Measurements from ENCODE around the gene PNMA6E.
A peak's percentile ranks its signal among the peaks of the same experiment; 100 is the strongest.
"Not testable (repeated sequence)": the region's sequence is repeated elsewhere in the genome, so short reads cannot be mapped to it uniquely, and the experiment has no call there.

The PNMA6E gene

GRCh38 chrX:153394612-153395011, 6.5 kb downstream of the PNMA6E start:
- Mint-ChIP-seq H3K4me1 (ENCODE audit: low read depth) (peaks cover 18% of the 10 kb centered on the region), H3K27me3 (ENCODE audit: low read depth) (no peaks in the 10 kb centered on the region), H3K27ac (peak overlapping the region; percentile 26), H3K4me3 (no peak overlapping the region), H3K9me3 (no peaks in the 10 kb centered on the region), H3K36me3 (ENCODE audit: low read depth) (no peaks in the 10 kb centered on the region)
- no peak for DNase-seq (ENCODE audit: low spot score)

GRCh38 chrX:153392642-153393321, 8.4 kb downstream of the PNMA6E start:
- Mint-ChIP-seq H3K36me3 (ENCODE audit: low read depth) (no peaks in the 10 kb centered on the region), H3K4me3 (no peak overlapping the region), H3K4me1 (ENCODE audit: low read depth) (peaks cover 18% of the 10 kb centered on the region), H3K27me3 (ENCODE audit: low read depth) (no peaks in the 10 kb centered on the region), H3K27ac (no peak overlapping the region), H3K9me3 (no peaks in the 10 kb centered on the region)
- no peak for DNase-seq (ENCODE audit: low spot score)

- not testable (repeated sequence) for H3K4me1 Mint-ChIP-seq (ENCODE audit: low read depth); H3K9me3 Mint-ChIP-seq; DNase-seq (ENCODE audit: low spot score); H3K27me3 Mint-ChIP-seq (ENCODE audit: low read depth); H3K27ac Mint-ChIP-seq; H3K36me3 Mint-ChIP-seq (ENCODE audit: low read depth); H3K4me3 Mint-ChIP-seq
These were observed 11.7 kb downstream of the PNMA6E start for GRCh38 chrX:153389460-153389768.

DNA sequence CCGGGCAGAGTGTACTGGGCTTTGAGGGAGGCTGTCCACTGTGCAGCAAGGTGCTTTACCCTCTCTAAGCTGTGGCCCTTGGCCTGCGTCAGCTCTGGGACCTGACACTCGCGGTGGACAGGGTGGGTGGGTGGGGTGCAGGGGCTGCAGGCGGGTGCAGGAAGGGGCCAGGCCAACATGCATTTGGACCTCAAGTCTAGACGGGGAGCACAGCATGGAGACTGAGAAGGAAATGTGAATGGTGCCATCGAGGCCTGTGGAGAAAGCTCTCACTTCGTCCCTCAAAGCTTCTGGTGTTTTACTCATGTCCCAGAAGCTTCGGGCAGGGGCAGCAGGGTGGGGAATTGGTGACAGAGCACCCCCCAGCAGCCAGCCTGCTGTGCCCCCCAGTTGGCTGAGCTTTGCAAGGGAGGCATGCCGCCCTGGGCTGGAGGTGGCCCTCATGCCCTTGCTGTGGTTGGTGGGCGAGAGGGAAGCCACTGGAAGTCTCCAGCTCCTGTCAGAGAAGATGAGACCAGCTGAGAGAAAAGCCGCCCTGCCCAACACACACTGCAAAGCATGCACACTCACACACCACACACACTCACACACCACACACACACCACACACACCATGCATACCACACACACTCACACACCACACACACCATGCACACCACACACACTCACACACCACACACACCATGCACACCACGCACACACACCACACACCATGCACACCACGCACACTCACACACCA, 12.3 kb downstream of the PNMA6E start:
- H3K4me3 Mint-ChIP-seq: no peak overlapping the region
- H3K4me1 Mint-ChIP-seq (ENCODE audit: low read depth): peaks cover 1% of the 10 kb centered on the region
- no peak for DNase-seq (ENCODE audit: low spot score)
- H3K36me3 Mint-ChIP-seq (ENCODE audit: low read depth): no peaks in the 10 kb centered on the region
- no peak overlapping the region for H3K27ac Mint-ChIP-seq
- no peaks in the 10 kb centered on the region for H3K9me3 Mint-ChIP-seq
- peaks cover 3% of the 10 kb centered on the region for H3K27me3 Mint-ChIP-seq (ENCODE audit: low read depth)

DNA sequence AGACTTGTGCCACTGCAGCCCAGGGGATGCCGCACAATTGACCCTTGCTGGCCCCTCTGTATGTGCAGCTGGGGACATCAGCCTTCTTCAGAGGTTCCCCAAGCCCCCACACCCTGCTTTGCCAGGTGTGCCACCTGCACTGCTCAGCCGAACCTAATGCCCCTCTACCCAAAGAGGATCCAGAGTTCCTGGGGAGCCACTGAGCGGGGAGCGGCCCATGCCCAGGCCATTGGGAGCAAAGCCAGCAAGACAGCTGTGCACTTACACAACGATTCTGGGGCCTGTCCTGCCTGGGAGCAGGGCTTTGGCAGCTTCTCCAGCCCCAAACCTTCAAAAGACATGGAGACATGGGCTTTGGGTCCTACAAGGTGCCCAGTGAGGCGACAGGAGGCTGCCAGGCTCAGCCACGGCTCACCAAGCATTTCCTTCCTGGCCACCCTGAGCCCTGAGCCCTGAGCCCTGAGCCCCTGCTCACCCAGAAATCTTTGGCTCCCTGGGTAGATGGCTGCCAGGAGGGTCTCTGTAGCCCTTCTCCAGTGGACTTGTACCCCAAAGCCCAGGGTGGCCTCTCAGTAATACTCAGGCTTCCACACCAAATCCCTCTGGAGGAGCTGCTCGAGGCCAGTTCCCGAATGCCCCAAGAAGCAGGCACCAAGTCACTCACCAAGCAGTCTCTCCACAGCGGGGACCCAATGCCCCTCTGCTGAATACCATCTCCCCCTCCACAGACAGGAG, 13.0 kb downstream of the PNMA6E start:
- no peaks in the 10 kb centered on the region for H3K4me1 Mint-ChIP-seq (ENCODE audit: low read depth)
- no peaks in the 10 kb centered on the region for H3K36me3 Mint-ChIP-seq (ENCODE audit: low read depth)
- H3K9me3 Mint-ChIP-seq: no peaks in the 10 kb centered on the region
- DNase-seq (ENCODE audit: low spot score): no peak
- no peak overlapping the region for H3K4me3 Mint-ChIP-seq
- peaks cover 3% of the 10 kb centered on the region for H3K27me3 Mint-ChIP-seq (ENCODE audit: low read depth)
- H3K27ac Mint-ChIP-seq: no peak overlapping the region

GRCh38 chrX:153387345-153387744, 13.8 kb downstream of the PNMA6E start:
- Mint-ChIP-seq H3K36me3 (ENCODE audit: low read depth) (no peaks in the 10 kb centered on the region), H3K9me3 (no peaks in the 10 kb centered on the region)

DNA sequence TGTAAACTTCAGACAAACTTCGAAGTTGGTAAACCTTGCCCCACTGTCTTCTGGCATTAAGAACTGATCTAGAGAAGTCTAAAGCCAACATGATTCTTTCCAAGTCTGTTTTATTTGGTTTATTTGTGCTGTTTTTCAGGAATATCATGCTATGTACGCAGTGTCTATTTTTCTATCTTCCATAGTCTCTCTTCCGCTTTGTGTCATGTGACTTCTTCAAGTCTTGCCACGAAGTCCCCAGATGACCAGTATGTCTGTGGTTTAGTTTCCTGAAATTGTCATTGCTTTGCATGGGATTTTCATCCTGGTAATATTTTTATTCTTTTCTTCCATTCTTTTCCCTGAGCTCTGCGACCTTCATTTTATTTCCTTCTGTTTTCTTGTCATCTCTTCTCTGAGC, 15.1 kb downstream of the PNMA6E start:
- H3K4me3 Mint-ChIP-seq: no peak overlapping the region
- no peaks in the 10 kb centered on the region for H3K4me1 Mint-ChIP-seq (ENCODE audit: low read depth)
- no peaks in the 10 kb centered on the region for H3K36me3 Mint-ChIP-seq (ENCODE audit: low read depth)
- no peak overlapping the region for H3K27ac Mint-ChIP-seq
- no peak for DNase-seq (ENCODE audit: low spot score)
- H3K9me3 Mint-ChIP-seq: no peaks in the 10 kb centered on the region
- peaks cover 3% of the 10 kb centered on the region for H3K27me3 Mint-ChIP-seq (ENCODE audit: low read depth)

More at GRCh38 chrX:153387345-153387744, 13.8 kb downstream of the PNMA6E start:
- peaks cover 3% of the 10 kb centered on the region for H3K27me3 Mint-ChIP-seq (ENCODE audit: low read depth)
- H3K4me1 Mint-ChIP-seq (ENCODE audit: low read depth): no peaks in the 10 kb centered on the region
- DNase-seq (ENCODE audit: low spot score): no peak
- H3K4me3 Mint-ChIP-seq: no peak overlapping the region
- no peak overlapping the region for H3K27ac Mint-ChIP-seq

DNA sequence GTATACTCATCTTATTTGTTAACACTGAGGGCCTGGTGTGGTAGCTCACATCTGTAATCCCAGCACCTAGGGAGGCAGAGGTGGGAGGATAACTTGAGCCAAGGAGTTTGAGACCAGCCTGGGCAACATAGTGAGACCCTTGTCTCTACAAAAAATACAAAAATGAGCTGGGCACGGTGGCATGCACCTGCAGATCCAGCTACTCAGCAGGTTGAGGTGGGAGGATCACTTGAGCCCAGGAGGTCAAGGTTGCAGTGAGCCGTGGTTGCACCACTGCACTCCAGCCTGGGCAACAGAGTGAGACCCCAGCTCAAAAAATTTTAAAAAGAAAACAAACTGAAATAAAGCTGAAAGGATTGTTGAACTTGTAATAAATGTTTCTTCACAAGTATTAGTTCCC, 16.2 kb downstream of the PNMA6E start:
- H3K4me3 Mint-ChIP-seq; H3K36me3 Mint-ChIP-seq (ENCODE audit: low read depth); H3K27me3 Mint-ChIP-seq (ENCODE audit: low read depth); DNase-seq (ENCODE audit: low spot score); H3K4me1 Mint-ChIP-seq (ENCODE audit: low read depth); H3K27ac Mint-ChIP-seq; H3K9me3 Mint-ChIP-seq: not testable (repeated sequence)

GRCh38 chrX:153384390-153384789, 16.8 kb downstream of the PNMA6E start:
- no peak for DNase-seq (ENCODE audit: low spot score)
- Mint-ChIP-seq H3K27me3 (ENCODE audit: low read depth) (peaks cover 3% of the 10 kb centered on the region), H3K4me1 (ENCODE audit: low read depth) (no peaks in the 10 kb centered on the region), H3K36me3 (ENCODE audit: low read depth) (no peaks in the 10 kb centered on the region), H3K4me3 (no peak overlapping the region), H3K27ac (no peak overlapping the region), H3K9me3 (no peaks in the 10 kb centered on the region)

DNA sequence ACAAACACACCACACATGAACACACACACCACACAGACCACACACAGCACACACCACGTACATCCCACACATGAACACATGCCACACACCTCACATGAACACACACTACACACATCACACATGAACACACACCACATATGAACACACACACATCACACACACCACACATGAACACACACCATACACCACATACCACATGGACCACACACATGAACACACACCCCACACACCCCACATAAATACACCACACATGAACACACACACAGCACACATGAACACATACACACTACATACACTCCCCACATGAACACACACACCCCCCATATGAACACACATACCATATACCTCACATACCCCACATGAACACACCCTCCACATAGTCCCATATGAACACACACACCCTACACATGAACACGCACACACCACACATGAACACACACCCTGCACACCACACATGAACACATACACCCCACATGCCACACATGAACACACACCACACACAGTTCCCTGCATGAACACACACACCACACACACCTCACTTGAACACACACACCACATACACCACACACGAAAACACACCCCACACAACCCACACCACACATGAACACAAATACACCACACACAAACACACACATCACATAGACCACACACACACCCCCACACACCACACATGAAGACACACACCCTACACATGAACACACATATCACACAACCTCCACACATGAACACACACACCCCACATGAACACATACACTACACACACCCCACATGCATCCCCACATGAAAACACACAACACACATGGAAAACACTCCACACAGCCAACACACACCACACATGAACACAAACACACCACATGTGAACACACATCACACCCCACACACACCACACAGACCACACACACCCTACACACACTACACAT, 18.3 kb downstream of the PNMA6E start:
- H3K27ac Mint-ChIP-seq: no peak overlapping the region
- no peaks in the 10 kb centered on the region for H3K36me3 Mint-ChIP-seq (ENCODE audit: low read depth)
- peaks cover 3% of the 10 kb centered on the region for H3K27me3 Mint-ChIP-seq (ENCODE audit: low read depth)
- H3K9me3 Mint-ChIP-seq: no peaks in the 10 kb centered on the region
- DNase-seq (ENCODE audit: low spot score): no peak
- H3K4me1 Mint-ChIP-seq (ENCODE audit: low read depth): no peaks in the 10 kb centered on the region
- H3K4me3 Mint-ChIP-seq: no peak overlapping the region

GRCh38 chrX:153381684-153382532, 19.2 kb downstream of the PNMA6E start:
- DNase-seq (ENCODE audit: low spot score): no peak
- H3K27me3 Mint-ChIP-seq (ENCODE audit: low read depth): peaks cover 3% of the 10 kb centered on the region
- H3K27ac Mint-ChIP-seq: no peak overlapping the region
- no peaks in the 10 kb centered on the region for H3K36me3 Mint-ChIP-seq (ENCODE audit: low read depth)
- no peaks in the 10 kb centered on the region for H3K9me3 Mint-ChIP-seq
- H3K4me3 Mint-ChIP-seq: no peak overlapping the region
- no peaks in the 10 kb centered on the region for H3K4me1 Mint-ChIP-seq (ENCODE audit: low read depth)

DNA sequence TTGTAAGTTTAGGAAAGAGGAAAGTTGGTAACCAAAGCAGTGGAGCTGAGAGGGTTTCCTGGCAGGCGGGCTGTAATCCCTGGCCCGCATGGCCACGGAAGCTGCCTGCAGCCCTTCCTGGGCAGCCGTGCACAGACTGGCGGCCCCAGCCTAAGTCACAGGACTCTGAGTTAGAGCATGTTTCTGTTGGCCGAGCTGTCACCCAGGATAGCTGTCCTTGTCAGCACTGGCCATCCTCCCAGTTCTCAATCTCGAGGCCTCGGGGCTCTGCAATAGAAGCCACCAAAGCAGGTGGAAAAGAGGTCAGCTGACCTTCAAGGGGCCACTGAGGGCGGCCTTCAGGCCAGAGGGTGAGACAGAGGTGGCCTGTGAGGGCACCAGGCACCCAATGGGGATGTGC, 20.5 kb downstream of the PNMA6E start:
- H3K4me3 Mint-ChIP-seq: no peak overlapping the region
- no peak overlapping the region for H3K27ac Mint-ChIP-seq
- H3K27me3 Mint-ChIP-seq (ENCODE audit: low read depth): no peaks in the 10 kb centered on the region
- no peaks in the 10 kb centered on the region for H3K4me1 Mint-ChIP-seq (ENCODE audit: low read depth)
- no peaks in the 10 kb centered on the region for H3K36me3 Mint-ChIP-seq (ENCODE audit: low read depth)
- no peaks in the 10 kb centered on the region for H3K9me3 Mint-ChIP-seq
- DNase-seq (ENCODE audit: low spot score): no peak

DNA sequence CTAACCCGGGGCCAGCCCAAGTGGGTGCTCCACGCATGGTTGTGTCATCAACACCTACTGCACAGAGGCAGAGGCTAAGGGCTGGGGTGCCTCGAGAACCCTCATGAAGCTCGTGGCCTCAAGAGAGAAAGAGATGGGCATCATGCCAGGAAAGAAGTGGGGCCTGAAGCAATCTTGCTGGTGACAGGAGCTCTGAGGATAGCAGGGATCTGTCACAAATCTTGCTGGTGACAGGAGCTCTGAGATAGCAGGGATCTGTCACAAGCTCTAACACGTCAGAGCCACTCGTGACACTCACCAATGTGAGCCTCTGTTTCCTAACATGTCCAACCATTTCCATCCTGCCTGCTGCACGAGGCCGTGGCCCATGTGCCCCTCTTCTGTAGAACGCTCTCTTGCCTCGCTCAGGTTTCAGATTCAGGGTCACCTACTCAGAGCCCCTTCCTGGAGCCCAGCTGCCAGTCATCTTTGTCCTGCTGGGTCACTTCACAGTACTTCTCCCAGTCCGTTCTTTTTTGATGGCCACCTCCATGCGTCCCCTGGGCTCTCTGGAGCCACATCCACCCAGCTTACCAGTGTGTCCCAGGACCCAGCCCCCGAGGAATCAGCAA, 21.1 kb downstream of the PNMA6E start:
- DNase-seq (ENCODE audit: low spot score): no peak
- no peaks in the 10 kb centered on the region for H3K9me3 Mint-ChIP-seq
- no peak overlapping the region for H3K4me3 Mint-ChIP-seq
- H3K27me3 Mint-ChIP-seq (ENCODE audit: low read depth): no peaks in the 10 kb centered on the region
- no peaks in the 10 kb centered on the region for H3K36me3 Mint-ChIP-seq (ENCODE audit: low read depth)
- H3K4me1 Mint-ChIP-seq (ENCODE audit: low read depth): no peaks in the 10 kb centered on the region
- no peak overlapping the region for H3K27ac Mint-ChIP-seq

Measured in T-helper 2 cell treated with Interferon-gamma antibody and Interleukin-4, amounts not matched to agents 5 μg/mL and 100 μg/mL, for 36 hours (primary cell).